NCI-H1694 treated with DMSO at 0.1 percent for 48 hours (cell line): ENCODE measurements around the gene CDIP1.

ENCODE experiments used
- DNase-seq: peaks from one replicate; lab custom pipeline; 2025; lab: John Stamatoyannopoulos, UW

The CDIP1 gene

DNA sequence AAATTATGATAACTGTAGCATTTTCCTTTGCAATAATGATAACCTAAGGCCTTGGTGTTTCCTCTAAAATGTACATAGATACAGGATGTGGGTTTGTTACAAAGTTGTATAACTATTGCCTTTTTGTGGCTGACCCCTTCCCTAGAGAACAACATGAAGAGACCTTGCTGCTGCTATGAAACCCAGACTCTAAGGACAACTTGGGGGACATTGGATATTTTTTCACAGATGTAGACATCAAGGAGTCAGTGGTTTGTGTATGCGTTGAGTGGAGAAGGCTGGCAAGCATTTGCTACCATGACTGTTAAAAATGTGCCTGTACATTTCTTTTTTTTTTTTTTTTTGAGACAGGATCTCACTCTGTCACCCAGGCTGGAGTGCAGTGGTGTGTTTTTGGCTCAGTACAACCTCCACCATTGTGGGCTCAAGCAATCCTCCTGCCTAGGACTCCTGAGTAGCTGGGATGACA is 50.0 kb downstream of the CDIP1 start:
- no peak for DNase-seq

DNA sequence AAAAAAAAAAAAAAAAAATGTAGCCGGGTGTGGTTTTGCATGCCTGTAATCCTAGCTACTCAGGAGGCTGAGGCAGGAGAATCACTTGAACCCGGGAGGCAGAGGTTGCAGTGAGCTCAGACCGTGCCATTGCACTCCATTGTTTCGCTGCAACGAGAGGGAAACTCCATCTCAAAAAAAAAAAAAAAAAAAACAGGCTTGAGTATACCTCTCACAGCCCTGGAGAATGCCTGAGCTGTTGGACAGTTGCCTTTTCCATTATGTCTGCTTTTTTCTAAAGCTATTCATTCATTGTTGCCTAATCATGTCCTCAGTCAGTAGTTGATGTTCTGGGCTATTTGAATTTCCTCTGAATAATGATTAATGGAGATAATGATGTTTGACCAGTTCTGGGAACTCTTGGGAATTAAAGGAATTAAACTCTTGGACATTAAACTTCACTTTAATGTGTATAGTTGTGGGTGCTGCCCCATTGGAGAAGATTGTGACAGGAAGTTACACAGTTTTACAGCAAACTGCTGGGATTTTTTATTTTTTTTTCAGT is 50.5 kb downstream of the CDIP1 start:
- DNase-seq = no peak

DNA sequence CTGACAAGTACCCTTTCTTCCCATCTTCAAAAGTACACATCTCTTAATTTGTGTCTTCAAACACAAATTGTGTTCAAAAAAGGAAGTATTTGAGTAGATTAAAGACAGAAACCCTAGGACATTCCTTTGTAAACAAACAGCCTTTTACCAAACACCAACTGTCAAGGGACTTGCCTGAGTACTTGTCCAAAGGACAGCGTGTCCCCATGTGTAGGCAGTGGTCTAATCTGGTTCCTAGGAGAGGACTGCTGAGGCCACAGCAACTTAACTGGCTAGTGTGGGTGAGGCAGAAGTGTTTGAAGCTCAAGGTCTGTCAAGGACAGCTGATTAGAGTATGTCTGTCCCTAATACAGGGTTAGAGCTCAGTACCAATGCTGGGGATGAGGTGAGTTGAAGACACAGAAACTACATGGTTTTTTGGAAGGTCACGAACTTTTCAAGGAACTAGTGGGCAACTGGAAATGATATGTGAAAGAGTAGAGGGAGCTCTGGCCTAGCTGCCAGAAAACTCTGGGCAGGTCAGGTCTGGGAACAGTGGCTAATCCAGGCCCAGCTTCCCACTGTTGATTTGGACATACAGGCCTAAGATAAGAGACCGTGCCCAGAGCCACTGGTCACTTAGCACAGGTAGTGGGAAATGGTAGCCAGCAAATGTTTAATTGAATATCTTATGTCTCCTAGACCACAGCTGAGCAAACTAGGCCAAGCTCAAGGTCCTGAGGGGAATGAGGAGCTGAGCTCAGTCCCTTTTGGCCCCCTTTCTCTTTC is 52.3 kb downstream of the CDIP1 start:
- no peak for DNase-seq

DNA sequence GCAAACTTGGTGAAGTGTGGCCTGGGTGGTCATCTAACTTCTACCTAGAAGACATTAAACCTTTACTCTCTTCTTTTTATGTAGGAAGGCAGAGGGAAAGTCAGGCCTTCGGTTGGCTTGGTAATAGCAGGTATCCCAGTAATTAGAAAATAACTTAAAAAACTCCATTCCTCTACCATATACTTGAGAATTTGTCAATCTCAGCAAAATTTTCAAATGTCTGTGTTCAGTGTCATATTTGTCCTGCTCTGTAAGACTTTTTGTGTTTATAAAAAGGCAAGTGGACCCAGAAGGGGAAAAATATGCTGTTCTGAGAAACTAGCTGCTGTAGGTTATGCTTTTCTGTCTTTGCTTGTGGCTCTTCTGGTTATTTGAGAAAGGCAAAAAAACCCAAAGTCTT is 56.6 kb downstream of the CDIP1 start:
- DNase-seq = no peak

DNA sequence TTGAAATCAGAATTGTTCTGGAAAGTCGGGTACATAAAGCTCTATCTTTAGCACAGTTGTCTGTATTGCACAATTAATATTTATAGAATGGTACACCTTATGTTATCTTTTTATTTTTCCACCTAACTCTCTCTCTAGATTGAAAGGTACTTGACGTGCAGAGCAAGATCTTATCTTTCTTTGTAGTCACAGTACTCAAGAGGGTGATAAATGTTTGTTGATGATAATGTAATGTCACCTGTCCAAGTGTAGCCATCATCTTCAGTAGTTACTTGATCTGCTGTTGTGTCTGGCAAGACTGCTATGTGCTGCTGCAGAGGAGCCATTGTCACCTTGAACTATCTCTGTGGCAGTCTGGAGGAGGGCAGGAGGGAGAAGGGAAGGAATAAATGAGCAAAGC is 57.0 kb downstream of the CDIP1 start:
- DNase-seq = no peak

DNA sequence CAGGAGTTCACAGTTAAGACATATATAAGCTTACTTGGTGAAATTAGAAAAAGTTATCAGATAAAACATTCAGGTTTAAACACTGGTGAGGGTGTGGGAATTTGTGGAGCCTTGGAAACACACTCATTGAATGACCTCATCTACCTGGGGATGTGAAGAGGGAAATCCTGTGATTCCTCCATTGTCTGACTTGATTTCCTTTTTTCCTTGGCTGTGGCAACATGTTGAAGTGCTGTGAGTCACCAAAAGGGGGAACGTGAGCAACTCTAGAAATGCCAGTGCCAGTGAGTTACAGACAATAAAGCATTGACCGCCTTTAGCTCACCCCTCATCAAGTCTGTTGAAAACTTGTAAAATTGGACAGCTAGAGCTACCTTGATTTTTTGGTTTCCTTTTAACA is 60.6 kb downstream of the CDIP1 start:
- no peak for DNase-seq

DNA sequence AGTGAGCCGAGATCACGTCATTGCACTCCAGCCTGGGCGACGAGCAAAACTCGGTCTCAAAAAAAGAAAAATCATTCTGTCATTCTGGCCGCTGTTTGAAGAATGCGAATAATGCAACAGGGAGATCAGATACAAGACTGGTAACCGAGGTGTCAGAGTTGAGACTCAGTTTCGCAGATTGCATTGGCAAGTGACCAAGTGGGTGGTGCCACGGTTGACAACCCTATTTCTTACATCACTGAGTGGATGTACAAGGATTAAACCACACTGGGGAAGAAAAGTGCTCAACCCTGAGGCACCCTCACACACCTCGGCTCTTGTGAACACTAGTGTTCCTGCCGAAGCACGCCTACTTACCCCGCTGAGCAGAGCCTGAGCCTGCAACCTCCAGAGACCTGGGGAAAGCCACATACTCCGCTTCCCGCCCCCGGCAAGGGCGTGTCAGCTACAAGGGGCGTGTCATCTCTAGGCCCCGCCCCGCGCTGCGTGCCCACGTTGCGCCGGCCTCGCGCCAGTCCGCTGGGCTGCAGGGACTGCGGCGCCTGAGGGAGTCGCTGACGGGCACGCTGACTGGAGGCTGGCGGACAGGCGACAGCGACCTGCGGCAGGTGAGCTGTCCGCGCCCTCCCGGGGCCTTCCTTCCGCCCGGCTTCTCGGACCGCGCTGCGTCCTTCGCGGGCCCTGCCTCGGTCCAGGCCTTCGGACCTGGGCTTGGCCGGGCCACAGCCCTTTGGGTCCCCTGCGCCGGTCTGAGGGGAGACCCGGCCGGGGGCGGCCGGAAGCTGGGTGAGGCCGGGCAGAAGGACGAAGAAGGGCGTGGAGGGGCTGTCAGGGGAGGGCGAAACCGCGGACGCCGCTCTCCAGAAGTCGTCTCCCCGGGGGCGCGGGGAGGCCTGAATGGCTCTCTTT is 62.4 kb downstream of the CDIP1 start, which contains the start of gene HMOX2:
Gene HMOX2 (plus strand): TSS at position 519 of the 909 bp plus-strand sequence. CDS start 29,127 bp downstream, outside the sequence.
- DNase-seq = peak; percentile 80

DNA sequence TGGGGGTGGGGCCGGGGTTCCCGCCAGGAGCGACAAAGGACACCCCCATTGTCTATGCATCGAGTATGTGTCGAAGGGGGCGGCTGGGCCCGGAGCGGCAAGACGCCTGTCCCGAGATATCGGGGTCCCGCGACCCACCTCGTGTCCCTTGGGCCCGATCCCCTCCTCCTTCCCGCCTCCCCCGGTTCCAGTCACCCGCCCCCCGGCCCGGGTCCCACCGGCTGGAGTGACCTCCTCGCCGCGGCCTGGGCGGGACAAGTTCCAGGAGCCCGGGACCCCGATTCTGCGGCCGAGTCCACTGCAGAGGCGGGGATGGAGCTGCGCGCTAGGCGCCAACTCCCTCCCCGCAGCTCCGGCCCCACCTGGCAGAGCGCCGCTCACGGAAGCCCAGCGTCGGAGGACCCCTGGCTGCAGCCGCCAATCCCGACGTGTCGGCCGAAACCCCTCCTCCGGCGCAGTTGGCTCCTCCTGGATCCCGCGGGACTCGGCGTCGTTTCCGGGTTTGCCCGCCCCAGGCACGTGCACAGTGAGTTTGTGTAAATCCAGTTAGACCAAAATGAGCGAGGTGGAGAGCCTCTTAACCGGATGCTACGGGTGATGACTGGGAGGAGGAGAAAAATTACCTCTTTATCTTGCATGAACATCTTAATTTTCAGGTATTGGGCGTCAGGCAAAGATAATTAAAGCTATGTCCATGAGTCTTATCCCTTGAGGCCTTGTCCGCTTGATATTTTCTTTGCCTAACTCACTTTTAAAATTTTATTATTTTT is 64.2 kb downstream of the CDIP1 start, which contains the start of gene NMRAL1:
Gene NMRAL1 (minus strand): TSS at position 434 of the 770 bp plus-strand sequence. CDS start 493 bp downstream, outside the sequence.
- peak; percentile 83 for DNase-seq

DNA sequence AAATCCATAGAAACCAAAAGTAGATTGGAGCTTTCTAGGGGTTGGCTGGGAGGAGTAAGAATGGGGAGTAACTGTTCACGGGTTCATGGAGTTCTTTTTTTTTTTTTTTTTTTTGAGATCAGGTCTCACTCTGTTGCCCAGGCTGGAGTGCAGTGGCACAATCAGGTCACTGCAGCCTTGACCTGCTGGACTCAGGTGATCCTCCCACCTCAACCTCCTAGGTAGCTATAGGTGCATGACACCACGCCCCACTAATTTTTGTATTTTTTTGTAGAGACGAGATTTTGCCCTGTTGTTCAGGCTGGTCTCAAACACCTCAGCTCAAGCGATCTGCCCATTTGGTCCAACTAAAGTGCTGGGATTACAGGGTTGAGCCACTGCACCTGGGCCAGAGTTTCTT is 65.7 kb downstream of the CDIP1 start:
- DNase-seq = no peak

DNA sequence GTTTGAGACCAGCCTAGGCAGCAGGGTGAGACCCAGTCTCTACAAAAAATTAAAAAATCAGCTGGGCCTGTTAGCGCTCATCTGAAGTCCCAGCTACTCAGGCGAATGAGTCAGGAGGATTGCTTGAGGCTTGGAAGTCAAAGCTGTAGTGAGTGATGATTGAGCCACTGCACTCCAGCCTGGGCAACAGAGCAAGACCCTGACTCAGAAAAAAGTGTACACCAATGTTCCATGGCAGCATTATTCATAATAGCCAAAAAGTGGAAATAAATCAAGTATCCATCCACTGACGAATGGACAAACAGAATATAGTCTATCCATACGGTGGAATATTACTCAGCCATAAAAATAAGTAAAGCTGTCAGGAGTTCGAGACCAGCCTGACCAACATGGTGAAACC is 66.7 kb downstream of the CDIP1 start:
- no peak for DNase-seq

DNA sequence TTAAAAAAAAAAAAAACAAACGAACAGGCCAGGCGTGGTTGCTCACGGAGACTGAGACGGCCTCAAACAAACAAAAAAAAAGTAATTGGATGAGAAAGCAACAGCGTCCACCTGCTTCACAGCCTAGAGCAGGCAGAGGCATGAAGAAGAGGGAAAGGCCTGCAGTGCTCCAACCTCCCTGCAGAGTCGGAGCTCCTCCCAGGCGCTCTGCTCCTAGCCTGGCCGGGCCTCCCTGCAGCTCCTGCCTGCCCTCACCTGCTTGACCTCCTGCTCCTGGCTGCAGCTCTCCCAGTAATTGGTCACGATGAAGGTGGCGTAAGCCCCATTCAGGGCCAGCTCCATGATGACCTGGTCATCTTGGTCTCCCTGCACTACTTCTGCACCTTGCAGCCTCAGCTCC is 69.6 kb downstream of the CDIP1 start:
- DNase-seq = no peak

DNA sequence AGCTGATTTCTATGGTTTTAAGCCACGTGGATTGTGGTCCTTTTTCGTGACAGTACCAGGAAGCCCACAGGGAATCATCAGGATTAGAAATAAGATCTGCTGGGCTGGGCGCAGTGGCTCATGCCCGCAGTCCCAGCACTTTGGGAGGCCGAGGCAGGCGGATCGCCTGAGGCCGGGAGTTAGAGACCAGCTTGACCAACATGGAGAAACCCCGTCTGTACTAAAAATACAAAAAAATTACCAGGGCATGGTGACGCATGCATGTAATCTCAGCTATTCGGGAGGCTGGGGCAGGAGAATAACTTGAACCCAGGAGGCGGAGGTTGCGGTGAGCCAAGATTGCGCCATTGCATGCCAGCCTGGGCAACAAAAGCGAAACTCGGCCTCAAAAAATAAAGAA is 70.7 kb downstream of the CDIP1 start:
- DNase-seq = no peak

DNA sequence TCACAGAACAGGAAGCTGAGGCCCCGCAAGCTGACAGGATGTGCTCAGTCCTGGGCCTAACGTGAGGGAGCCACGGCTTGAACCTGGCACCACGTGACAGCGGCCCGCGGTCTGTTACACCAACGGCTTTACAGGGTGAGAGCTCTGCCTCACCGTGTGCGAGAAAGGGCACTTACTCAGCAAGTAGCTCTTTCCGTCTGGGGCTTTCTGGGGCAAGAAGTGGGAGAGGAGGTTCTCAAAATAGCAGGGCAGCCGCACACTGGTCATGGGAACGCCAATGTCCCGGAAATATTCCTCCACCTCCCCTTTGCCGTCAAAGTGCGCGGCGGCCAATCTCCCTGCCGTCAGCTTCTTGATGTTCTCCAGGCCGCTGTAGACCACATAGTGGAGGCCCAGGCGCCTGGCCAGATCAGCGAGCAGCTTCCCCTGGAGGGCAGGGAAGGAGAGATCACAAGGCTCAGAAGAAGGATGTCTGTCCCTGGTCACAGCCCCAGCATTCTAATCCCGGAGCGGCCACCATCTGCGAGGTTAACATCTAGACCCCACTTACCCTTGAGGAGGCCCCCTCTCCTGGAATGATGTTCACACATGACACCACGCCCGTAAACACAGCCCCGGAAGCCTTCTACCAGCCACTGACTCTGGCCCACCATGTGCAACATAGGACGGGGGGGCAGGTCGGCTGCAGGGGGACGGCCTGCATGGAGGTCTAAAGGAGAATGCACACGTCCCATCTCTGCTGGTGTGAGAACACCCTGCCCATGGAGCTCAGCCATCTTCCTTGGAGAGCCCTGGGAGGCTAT is 72.4 kb downstream of the CDIP1 start:
- no peak for DNase-seq

DNA sequence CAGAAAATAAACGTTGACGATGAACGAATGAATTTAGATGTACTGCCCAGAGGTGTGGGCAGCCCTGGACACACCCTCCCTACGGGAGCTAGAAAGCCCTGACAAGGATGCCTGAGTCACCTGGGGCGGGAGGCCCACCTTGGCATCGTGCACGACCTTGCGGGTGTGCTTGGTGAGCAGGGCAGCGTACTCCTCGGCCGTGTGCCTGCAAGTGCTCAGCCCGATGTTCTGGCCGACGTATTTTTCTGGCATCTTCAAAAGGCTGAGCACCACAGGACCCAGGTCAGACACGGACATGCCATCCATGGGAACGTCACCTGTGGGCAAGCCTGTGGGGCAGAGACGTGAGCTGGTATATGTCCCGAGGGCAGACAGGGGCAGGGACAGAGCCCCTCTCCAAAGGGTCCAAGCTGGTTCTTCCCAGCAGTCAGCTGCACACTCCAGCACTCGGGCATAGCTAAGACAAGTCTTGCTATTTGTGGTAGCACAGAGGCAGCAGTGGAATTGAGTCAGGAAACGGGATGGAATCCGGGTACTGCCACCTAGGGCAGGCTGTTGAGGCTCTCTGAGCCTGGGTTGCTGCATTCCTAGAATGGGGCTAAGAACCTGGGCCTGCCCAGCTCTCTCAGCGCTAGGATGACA is 74.9 kb downstream of the CDIP1 start:
- no peak for DNase-seq

DNA sequence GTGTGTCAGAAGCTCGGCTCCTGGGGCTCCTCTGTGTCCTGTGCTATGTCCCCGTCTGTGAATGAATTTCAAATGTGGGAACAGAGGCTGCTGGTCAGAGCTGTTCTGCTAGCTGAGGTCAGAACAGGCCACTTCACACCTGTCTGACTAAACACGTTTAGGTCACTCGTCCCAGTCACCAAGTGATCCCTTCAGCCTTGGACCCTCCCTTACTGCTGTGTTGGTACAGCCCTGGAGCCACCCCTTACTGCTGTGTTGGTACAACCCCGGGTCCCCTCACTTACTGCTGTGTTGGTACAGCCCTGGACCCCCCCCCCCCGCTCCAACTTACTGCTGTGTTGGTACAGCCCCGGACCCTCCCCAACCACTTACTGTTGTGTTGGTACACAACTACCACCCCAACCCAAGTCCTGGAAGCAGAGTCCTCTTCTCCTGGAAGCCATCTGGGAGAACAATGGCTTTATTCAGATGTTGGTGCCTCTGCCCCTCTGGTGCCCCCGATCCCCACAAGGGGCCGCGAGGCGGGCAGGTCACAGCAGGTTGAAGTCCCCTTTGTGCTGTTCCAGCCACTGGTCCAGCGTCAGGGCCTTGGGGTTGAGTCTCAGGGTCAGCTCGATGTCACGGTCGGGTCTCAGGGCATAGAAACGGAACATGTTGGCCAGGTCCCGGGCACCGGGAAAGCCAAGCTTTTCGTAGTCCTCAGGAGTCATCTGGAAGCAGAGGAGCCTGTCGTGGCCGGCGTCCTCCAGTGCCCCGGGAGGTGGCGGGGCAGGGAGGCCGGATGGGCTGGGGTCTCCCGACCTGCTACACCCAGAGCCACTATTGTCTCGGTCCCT is 77.1 kb downstream of the CDIP1 start:
- no peak for DNase-seq

DNA sequence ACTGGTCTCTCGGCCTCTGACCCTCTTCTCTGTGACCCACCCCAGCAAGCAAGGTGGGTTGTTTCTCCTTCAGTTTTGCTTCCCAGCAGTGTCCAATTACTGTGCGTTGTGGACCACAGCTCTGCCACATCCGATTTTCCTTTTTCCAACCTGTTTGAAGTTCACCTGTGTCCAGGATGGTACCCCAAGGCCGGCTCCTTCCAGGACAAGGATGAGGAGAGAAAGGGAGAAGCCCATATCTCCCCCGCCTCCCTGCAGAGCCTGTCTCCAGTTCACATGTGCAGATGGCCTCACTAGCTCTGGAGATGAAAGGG is 77.7 kb downstream of the CDIP1 start:
- DNase-seq = no peak
